ENCODE data around the gene PLEKHM1. TPM values are rescaled to one million over a fixed set of nuclear protein-coding genes. Genes with fewer than 3 reads are reported as not detected.
A peak's percentile ranks its signal among the peaks of the same experiment; 100 is the strongest.

PLEKHM1 gene
- polyA plus RNA-seq, 3 donors: 12.8 to 41.5 (median 15.0) TPM

DNA sequence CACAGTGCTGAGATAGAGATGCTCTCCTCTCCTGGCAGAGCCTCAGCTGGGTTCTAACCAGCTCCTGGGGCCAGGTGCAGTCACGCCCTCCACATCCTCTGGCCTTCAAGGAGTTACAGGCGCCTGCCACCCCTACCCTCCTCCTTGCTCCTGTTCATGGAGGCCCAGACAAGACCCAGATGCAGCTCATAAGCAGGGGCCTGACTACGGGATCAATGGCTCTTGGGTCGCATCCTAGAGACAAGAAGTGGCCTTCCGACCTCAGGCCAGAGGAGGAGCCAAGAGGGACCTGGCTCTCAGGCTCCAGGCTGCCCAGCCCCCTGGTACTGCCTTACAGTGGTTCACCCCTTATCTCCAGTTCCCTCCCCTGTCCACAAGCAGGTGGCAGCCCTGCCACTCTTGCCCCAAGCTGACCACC is 80.9 kb downstream of the PLEKHM1 start:
- H3K9me3 Mint-ChIP-seq: no peaks in the 10 kb centered on the region
- TF ChIP-seq, protein P1, sequence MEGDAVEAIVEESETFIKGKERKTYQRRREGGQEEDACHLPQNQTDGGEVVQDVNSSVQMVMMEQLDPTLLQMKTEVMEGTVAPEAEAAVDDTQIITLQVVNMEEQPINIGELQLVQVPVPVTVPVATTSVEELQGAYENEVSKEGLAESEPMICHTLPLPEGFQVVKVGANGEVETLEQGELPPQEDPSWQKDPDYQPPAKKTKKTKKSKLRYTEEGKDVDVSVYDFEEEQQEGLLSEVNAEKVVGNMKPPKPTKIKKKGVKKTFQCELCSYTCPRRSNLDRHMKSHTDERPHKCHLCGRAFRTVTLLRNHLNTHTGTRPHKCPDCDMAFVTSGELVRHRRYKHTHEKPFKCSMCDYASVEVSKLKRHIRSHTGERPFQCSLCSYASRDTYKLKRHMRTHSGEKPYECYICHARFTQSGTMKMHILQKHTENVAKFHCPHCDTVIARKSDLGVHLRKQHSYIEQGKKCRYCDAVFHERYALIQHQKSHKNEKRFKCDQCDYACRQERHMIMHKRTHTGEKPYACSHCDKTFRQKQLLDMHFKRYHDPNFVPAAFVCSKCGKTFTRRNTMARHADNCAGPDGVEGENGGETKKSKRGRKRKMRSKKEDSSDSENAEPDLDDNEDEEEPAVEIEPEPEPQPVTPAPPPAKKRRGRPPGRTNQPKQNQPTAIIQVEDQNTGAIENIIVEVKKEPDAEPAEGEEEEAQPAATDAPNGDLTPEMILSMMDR (IDR thresholded peaks at IDR 0.05): no peak

DNA sequence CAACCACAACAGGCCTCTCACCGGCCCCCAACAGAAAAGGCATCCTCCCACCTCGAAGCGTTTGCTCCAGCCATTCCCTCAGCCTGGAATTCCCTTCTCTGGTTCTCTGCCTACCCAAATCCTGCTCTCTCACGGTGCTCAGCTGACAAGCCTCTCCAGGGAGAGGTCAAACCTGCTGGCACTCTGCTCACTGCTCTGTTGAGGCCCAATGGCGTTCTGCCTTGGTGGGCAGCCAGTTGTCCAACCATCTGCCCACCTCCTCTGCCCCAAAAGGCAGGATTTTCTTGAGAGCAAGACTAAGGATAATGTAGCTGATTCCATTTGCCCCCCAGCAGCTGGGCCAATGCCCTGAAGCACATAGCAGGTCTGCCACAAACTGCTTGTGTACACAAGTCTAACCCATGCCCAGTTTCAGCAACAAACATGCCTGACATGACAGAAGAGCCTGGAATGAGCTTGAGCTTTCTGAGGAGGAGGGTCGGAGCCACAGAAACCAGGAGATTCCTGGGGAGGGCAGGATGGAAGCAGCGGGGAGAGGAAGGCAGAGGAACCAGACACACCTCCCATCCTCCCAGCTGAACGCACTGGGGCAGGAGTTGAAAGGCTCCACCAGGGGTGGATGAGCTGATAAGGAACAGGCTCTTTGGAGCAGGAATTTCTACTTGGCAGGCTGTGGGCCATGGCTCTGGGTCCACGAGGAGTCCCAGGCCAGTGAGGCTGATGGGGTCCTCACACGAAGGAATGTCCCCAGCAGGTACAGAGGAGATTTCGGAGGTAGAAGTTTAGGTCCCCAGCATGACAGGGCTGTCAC is 81.7 kb downstream of the PLEKHM1 start:
- intact Hi-C loops (cut with micrococcal nuclease): no loop called here
- Histone ChIP-seq H3K9me3 (replicated peaks in 1 of 2; ENCODE audit: control insufficient read depth in 1 of 2, insufficient read depth in 1 of 2, low read length in 2 of 2) (no peaks in the 10 kb centered on the region), H4K20me1 (ENCODE audit: insufficient read depth, low read length) (peaks cover 64% of the 10 kb centered on the region), H2AFZ (ENCODE audit: insufficient read depth, low read depth, low read length, poor library complexity, severe bottlenecking) (no peak overlapping the region), H3K79me2 (ENCODE audit: insufficient read depth, low read length) (peaks cover 94% of the 10 kb centered on the region), H3K4me2 (replicated peaks; ENCODE audit: extremely low read depth, low read length, poor library complexity, severe bottlenecking) (peak overlapping the region; percentile 100), H3K9ac (ENCODE audit: insufficient read depth, low read length, poor library complexity, severe bottlenecking) (peak overlapping the region; percentile 77), H3K4me1 (ENCODE audit: control insufficient read depth in 1 of 2, insufficient read depth in 2 of 2, low read length in 2 of 2) (peaks cover 77 to 82% of the 10 kb centered on the region in 2 donors), H3K27me3 (ENCODE audit: control insufficient read depth in 2 of 2, insufficient read depth in 2 of 2, low read length in 2 of 2) (no peaks in the 10 kb centered on the region), H3K4me3 (replicated peaks in 1 of 3; ENCODE audit: low read depth in 2 of 3, low read length in 3 of 3) (peak overlapping the region; percentile 65 to 99 (median 82)), H3K27ac (ENCODE audit: low read depth in 1 of 2, low read length in 2 of 2) (peak overlapping the region; percentile 85 to 91), H3K36me3 (replicated peaks in 1 of 2; ENCODE audit: control insufficient read depth in 1 of 2, insufficient read depth in 2 of 2, low read length in 2 of 2) (peaks cover 22 to 23% of the 10 kb centered on the region in 2 donors)
- TF ChIP-seq, protein P1 (IDR thresholded peaks at IDR 0.05): no peak
- DNase-seq: no peak
- no peaks in the 10 kb centered on the region for H3K9me3 Mint-ChIP-seq
- peaks cover 0 to 2% (median 0%) of the 10 kb centered on the region in 3 donors for H3K27me3 Mint-ChIP-seq (ENCODE audit: low read depth in 3 of 3)
- H3K4me1 Mint-ChIP-seq: peaks cover 71% of the 10 kb centered on the region
- H3K4me3 Mint-ChIP-seq: peak overlapping the region; percentile 99
- WGBS (ENCODE audit: insufficient coverage): 16% methylated on average over 7 of the region's 11 CpGs
- H3K27ac Mint-ChIP-seq: peak overlapping the region; percentile 87 to 98 (median 96)
- peaks cover 28 to 70% of the 10 kb centered on the region in 2 donors for H3K36me3 Mint-ChIP-seq

More for the DNA sequence above, 80.9 kb downstream of the PLEKHM1 start:
- H3K4me2 ChIP-seq (replicated peaks; ENCODE audit: extremely low read depth, low read length, poor library complexity, severe bottlenecking): peak overlapping the region; percentile 100
- peaks cover 86 to 91% of the 10 kb centered on the region in 2 donors for H3K4me1 ChIP-seq (ENCODE audit: control insufficient read depth in 1 of 2, insufficient read depth in 2 of 2, low read length in 2 of 2)
- 38% methylated on average over 3 of the region's 5 CpGs for WGBS (ENCODE audit: insufficient coverage)
- peak overlapping the region; percentile 99 for H3K4me3 Mint-ChIP-seq
- peak overlapping the region; percentile 94 to 98 (median 96) for H3K27ac Mint-ChIP-seq
- no peaks in the 10 kb centered on the region for H3K27me3 ChIP-seq (ENCODE audit: control insufficient read depth in 2 of 2, insufficient read depth in 2 of 2, low read length in 2 of 2)
- H3K9me3 ChIP-seq (replicated peaks in 1 of 2; ENCODE audit: control insufficient read depth in 1 of 2, insufficient read depth in 1 of 2, low read length in 2 of 2): no peaks in the 10 kb centered on the region
- peaks cover 78% of the 10 kb centered on the region for H3K4me1 Mint-ChIP-seq
- H3K27me3 Mint-ChIP-seq (ENCODE audit: low read depth in 3 of 3): peaks cover 0 to 2% (median 0%) of the 10 kb centered on the region in 3 donors
- DNase-seq: no peak
- H3K36me3 ChIP-seq (replicated peaks in 1 of 2; ENCODE audit: control insufficient read depth in 1 of 2, insufficient read depth in 2 of 2, low read length in 2 of 2): peaks cover 13 to 15% of the 10 kb centered on the region in 2 donors
- H3K9ac ChIP-seq (ENCODE audit: insufficient read depth, low read length, poor library complexity, severe bottlenecking): peak overlapping the region; percentile 77
- peaks cover 93% of the 10 kb centered on the region for H3K79me2 ChIP-seq (ENCODE audit: insufficient read depth, low read length)
- peak overlapping the region; percentile 85 to 91 for H3K27ac ChIP-seq (ENCODE audit: low read depth in 1 of 2, low read length in 2 of 2)
- peaks cover 20 to 64% of the 10 kb centered on the region in 2 donors for H3K36me3 Mint-ChIP-seq
- H2AFZ ChIP-seq (ENCODE audit: insufficient read depth, low read depth, low read length, poor library complexity, severe bottlenecking): no peak overlapping the region
- peak overlapping the region; percentile 65 to 99 (median 82) for H3K4me3 ChIP-seq (replicated peaks in 1 of 3; ENCODE audit: low read depth in 2 of 3, low read length in 3 of 3)
- H4K20me1 ChIP-seq (ENCODE audit: insufficient read depth, low read length): peaks cover 55% of the 10 kb centered on the region
- intact Hi-C loops (cut with micrococcal nuclease): no loop called here

All from CD14-positive monocyte (primary cell).